Gastroesophageal sphincter (tissue), 3 donors: ENCODE measurements around the gene EML1.

ENCODE experiments used
- POLR2AphosphoS5 ChIP-seq: sonication (generic); formaldehyde crosslinking; IDR thresholded peaks from one replicate; pipeline ENCODE4 v1.6.1; 2017; ENCODE audit warnings: antibody characterized with exemption
- TF ChIP-seq, protein P1 (sequence below), 4 experiments: fragments of 200-600 bp in 2 of 4; fragments of 450-650 bp in 2 of 4; sonication (generic) in 1 of 4; IDR thresholded peaks; one replicate each; pipeline ENCODE4 v1.5.1; 2017 to 2019; ENCODE audit warnings: antibody characterized with exemption in 4 of 4, mild to moderate bottlenecking in 2 of 4, moderate library complexity in 2 of 4

DNA sequence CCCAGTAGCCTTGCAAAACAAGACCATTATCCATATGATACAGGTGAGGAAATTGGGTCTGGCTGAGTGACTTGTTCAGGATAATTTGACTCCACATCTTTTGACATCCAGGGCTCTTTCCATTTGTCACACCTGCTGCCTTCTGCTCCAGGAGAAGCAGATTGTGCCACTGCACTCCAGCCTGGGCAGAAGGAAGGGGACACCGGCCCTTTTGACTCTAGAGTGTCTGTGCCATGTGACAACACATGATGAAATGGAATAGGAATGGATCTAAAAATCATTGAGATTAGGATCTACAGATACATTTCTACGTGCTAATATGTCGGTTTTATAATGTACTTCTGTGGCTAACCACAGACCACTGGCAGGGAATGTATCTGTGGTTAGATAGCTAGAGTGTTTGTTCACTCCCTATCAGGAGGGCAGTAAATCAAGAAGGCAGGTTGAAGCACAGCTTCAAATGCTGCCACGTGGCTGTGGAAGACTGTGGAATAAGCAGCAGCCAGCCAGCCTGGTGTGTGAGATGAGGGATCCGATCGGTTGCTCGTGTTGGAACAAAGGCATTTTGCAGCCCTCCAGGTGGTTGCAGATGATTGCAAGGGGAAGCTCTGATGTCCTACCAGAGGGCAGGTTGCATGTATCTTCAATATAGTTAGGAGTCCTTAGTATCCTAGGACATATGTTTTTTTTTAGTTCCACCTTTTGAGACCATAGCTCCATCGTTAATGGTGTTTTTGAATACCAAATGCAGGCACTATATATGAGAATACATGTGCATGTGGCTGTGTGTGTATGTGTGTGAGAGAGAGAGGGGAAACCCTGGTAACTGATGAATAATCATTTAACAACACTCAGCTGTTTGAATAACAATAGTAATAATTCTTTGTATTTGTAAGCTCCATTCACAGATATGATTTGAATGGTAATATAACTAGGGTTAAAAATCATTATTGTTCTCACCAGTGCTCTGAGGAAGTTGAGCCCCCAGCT, 28.6 kb downstream of the EML1 start:
- TF ChIP-seq POLR2AphosphoS5 = no peak
- TF ChIP-seq, protein P1, sequence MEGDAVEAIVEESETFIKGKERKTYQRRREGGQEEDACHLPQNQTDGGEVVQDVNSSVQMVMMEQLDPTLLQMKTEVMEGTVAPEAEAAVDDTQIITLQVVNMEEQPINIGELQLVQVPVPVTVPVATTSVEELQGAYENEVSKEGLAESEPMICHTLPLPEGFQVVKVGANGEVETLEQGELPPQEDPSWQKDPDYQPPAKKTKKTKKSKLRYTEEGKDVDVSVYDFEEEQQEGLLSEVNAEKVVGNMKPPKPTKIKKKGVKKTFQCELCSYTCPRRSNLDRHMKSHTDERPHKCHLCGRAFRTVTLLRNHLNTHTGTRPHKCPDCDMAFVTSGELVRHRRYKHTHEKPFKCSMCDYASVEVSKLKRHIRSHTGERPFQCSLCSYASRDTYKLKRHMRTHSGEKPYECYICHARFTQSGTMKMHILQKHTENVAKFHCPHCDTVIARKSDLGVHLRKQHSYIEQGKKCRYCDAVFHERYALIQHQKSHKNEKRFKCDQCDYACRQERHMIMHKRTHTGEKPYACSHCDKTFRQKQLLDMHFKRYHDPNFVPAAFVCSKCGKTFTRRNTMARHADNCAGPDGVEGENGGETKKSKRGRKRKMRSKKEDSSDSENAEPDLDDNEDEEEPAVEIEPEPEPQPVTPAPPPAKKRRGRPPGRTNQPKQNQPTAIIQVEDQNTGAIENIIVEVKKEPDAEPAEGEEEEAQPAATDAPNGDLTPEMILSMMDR (IDR thresholded peaks at IDR 0.05) = no peak
